ENCODE measurements around the gene METTL15.

GRCh38 chr11:28106353-28107043, 1.7 kb upstream of the METTL15 start:
- no peak for TF ChIP-seq CTCF (IDR thresholded peaks at IDR 0.05)
- no peak for TF ChIP-seq EZH2 (IDR thresholded peaks at IDR 0.05)

All from neural progenitor cell (in vitro differentiated cells).